VCaP (cell line): ENCODE measurements around the gene MYOG.

Source experiments
- H3K27ac ChIP-seq: fragments of 450-650 bp; 2 replicates; pipeline ENCODE4 v1.5.1; 2017
- CTCF ChIP-seq: fragments of 450-650 bp; conservative IDR thresholded peaks from 2 replicates; pipeline ENCODE4 v1.5.1; 2017; ENCODE audit warnings: mild to moderate bottlenecking, moderate library complexity

Gene MYOG

GRCh38 chr1:203128431-203128715 lies 42.6 kb upstream of the MYOG start:
- peak overlapping the region; percentile 33; the same call in 1 of the 2 replicates for H3K27ac ChIP-seq
- no peak for TF ChIP-seq CTCF

- peak within 1 kb of the TSS; percentile 33; the same call in 1 of the 2 replicates for H3K27ac ChIP-seq
- no peak; the same call in 1 of the 2 replicates for TF ChIP-seq CTCF
Observed at GRCh38 chr1:203127666-203128430, 42.0 kb upstream of the MYOG start, which contains the start of gene ADORA1. TSS of gene ADORA1 (plus strand) at chr1:203127726. CDS start at chr1:203128842, 1,116 bp downstream.

- no peak for TF ChIP-seq CTCF
- no peak overlapping the region for H3K27ac ChIP-seq
Observed at GRCh38 chr1:203126866-203127665, 41.3 kb upstream of the MYOG start.

GRCh38 chr1:203126151-203126865 lies 40.5 kb upstream of the MYOG start:
- H3K27ac ChIP-seq, result no peak overlapping the region

GRCh38 chr1:203124546-203125317 lies 38.9 kb upstream of the MYOG start:
- TF ChIP-seq CTCF, result no peak
- no peak overlapping the region for H3K27ac ChIP-seq

More at GRCh38 chr1:203126151-203126865, 40.5 kb upstream of the MYOG start:
- TF ChIP-seq CTCF, result peak; percentile 40

- TF ChIP-seq CTCF, result no peak
- no peak overlapping the region for H3K27ac ChIP-seq
Observed at GRCh38 chr1:203124011-203124410, 38.2 kb upstream of the MYOG start.
